Bronchial epithelial cell (primary cell): Measurements from ENCODE around the gene CSTF1. TPM values are rescaled to one million over a fixed set of nuclear protein-coding genes. Genes with fewer than 3 reads are reported as not detected.

ENCODE experiments used
- DNase-seq: peaks from one replicate; pipeline ENCODE4 v3.0.0-alpha.2; 2010; ENCODE audit warnings: low read depth
- FAIRE-seq: peaks from 2 replicates; lab custom pipeline; 2011; peaks lifted over from hg19 to GRCh38; lab: Jason Lieb, UNC
- H3K27me3 ChIP-seq: 2 replicates; pipeline ENCODE4 v1.5.1; 2011; ENCODE audit warnings: low read length; ENCODE audit not compliant: control insufficient read depth, insufficient read depth
- H3K36me3 ChIP-seq: 2 replicates; pipeline ENCODE4 v1.5.1; 2011; ENCODE audit warnings: low read length; ENCODE audit not compliant: control insufficient read depth, insufficient read depth
- H3K4me3 ChIP-seq: 2 replicates; pipeline ENCODE4 v1.5.1; 2011; ENCODE audit warnings: mild to moderate bottlenecking, low read depth, low read length, control low read depth
- total RNA-seq: library from RNA; depleted of rRNA; stranded (reverse); fragments of >200 nt; gene quantifications from 2 replicates; pipeline ENCODE4 v1.2.1, GENCODE V29; 2014
- TF ChIP-seq, protein P1 (sequence below): IDR thresholded peaks from 2 replicates; pipeline ENCODE4 v1.5.1; 2011; ENCODE audit warnings: mild to moderate bottlenecking, moderate library complexity, low read length, control low read depth, inconsistent platforms; ENCODE audit not compliant: insufficient read depth, severe bottlenecking

The CSTF1 gene
- total RNA-seq, 1 donor from 2014 or later: 21.9 TPM

DNA sequence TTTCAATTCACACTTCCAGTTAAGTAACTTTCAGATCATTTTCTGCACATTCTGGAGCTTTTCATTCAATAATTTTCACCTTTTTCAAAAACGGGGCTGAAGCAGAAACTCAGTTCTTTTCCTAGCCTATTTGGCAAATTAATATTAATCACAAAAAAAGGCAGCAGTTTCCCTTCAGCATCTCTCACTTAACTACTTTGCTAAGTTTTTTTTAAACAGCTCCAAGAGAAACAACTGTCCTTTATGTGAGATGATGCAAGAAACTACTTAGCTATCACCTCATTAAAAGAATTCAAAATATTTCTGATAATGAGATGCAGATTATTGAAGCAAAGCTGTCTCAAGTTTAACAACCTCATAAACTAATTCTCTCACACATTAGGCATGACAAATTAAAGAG is 31.4 kb downstream of the CSTF1 start:
- no peaks in the 10 kb centered on the region for H3K36me3 ChIP-seq
- TF ChIP-seq, protein P1, sequence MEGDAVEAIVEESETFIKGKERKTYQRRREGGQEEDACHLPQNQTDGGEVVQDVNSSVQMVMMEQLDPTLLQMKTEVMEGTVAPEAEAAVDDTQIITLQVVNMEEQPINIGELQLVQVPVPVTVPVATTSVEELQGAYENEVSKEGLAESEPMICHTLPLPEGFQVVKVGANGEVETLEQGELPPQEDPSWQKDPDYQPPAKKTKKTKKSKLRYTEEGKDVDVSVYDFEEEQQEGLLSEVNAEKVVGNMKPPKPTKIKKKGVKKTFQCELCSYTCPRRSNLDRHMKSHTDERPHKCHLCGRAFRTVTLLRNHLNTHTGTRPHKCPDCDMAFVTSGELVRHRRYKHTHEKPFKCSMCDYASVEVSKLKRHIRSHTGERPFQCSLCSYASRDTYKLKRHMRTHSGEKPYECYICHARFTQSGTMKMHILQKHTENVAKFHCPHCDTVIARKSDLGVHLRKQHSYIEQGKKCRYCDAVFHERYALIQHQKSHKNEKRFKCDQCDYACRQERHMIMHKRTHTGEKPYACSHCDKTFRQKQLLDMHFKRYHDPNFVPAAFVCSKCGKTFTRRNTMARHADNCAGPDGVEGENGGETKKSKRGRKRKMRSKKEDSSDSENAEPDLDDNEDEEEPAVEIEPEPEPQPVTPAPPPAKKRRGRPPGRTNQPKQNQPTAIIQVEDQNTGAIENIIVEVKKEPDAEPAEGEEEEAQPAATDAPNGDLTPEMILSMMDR: no peak
- H3K4me3 ChIP-seq: no peak overlapping the region
- DNase-seq (no peak), FAIRE-seq (no peak)
- no peaks in the 10 kb centered on the region for H3K27me3 ChIP-seq

DNA sequence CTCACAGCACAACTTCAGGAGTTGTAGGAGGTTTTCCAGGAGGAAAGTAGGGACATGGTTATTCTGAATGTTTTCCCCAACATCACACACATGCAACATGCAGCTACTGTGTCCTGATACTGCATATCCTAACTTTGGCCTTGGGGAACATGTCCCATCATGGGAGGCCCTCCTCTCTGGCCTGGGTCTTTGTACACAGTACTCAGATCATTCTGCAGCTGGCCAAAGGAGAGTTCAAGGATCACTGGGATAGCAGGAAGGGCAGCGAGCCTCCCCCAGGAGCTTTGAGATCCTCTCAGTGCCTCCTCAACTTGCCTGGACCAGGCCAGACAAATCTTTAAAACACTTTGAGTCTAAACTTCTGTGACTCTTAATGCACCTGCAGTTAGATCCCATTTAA is 32.5 kb downstream of the CSTF1 start:
- H3K36me3 ChIP-seq: no peaks in the 10 kb centered on the region
- TF ChIP-seq, protein P1: no peak
- DNase-seq (no peak), FAIRE-seq (no peak)
- H3K4me3 ChIP-seq: no peak overlapping the region
- H3K27me3 ChIP-seq: no peaks in the 10 kb centered on the region

DNA sequence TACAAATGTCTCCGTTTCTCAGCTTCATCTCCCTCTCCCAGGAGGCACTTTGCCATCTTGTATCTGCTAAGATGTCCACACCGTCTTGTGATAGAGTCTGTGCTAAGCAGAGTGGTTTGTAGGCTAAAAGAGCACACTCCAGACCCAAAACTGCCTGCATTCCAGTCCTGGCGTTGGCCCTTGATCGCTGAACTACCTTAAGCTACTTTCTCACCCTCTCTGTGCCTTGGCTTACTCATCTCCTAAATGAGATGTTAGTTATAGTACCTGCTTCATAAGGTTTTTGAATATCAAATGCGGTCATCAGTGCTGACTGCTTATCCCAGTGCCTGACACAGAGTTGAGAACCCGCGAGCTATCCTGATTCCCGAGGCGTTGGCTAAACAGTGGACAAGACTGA is 33.6 kb downstream of the CSTF1 start:
- no peak overlapping the region for H3K4me3 ChIP-seq
- TF ChIP-seq, protein P1: no peak
- no peak for FAIRE-seq
- no peaks in the 10 kb centered on the region for H3K27me3 ChIP-seq
- DNase-seq: no peak
- no peaks in the 10 kb centered on the region for H3K36me3 ChIP-seq

DNA sequence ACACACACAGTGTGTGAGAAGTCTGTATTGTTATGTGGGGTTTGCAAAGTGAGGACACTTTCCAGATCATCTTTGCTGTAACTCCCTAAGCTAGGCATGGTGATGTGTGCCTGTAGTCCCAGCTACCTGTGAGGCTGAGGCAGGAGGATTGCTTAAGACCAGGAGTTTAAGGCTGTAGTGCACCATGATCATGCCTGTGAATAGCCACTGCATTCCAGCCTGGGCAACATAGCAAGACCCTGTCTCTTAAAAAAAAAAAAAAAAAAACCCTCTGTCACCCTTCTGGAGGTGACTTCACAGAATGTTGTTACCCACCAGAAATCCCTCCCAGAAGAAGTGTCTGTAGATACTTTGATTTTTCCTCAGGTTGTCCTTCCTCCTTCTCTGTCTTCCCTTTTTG is 34.5 kb downstream of the CSTF1 start:
- H3K4me3 ChIP-seq: no peak overlapping the region
- DNase-seq (no peak), FAIRE-seq (no peak)
- no peaks in the 10 kb centered on the region for H3K36me3 ChIP-seq
- no peaks in the 10 kb centered on the region for H3K27me3 ChIP-seq
- TF ChIP-seq, protein P1: no peak

DNA sequence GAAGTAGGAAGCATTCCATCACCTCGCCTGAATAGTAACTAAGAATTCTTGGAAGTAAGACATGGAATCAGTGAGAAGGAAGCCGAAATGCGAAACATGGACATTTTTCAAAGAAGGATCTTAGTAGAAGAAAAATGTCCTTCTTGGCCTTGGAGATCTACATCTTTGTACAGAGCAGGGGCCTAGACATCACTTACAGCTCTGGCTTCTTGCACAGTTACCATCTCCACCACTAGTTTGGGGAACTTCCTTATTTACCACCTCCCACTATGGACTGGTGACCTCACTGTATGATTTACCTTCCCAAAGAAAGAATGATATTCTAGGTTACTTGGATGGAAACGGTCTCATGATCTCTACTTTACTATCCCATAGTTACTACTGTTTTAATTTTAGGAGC is 35.4 kb downstream of the CSTF1 start:
- FAIRE-seq: no peak
- Histone ChIP-seq H3K36me3 (no peaks in the 10 kb centered on the region), H3K4me3 (no peak overlapping the region), H3K27me3 (no peaks in the 10 kb centered on the region)
- TF ChIP-seq, protein P1: no peak
- DNase-seq: no peak

DNA sequence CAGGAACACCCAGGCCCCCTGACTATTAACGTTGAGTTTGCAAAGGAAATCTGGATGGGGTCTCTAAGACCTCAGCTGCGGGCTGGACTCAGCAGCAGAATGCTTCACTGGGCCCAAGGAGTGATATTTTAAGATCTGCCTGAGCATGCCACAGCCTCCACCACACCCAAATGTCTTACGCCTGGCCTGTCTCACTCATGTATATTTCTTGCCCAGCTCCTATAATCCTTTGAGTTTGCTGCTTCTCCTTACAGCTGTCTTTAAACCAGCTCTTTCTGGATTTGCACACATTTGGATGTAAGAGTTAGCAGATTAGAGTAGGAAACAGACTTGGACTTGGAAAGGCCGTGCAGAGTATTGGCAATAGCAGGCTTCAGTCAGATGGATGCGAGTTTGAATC is 36.0 kb downstream of the CSTF1 start:
- TF ChIP-seq, protein P1: no peak
- no peaks in the 10 kb centered on the region for H3K36me3 ChIP-seq
- no peak overlapping the region for H3K4me3 ChIP-seq
- no peaks in the 10 kb centered on the region for H3K27me3 ChIP-seq
- FAIRE-seq: no peak
- no peak for DNase-seq
